GM21825 (cell line): ENCODE results near the gene RAB22A.
"Not testable (repeated sequence)": the region's sequence is repeated elsewhere in the genome, so short reads cannot be mapped to it uniquely, and the experiment has no call there.

Experiments
- ATAC-seq: cut with Tn5 transposase; IDR thresholded peaks from one replicate; pipeline ENCODE4 v1.9.1; 2021; ENCODE audit warnings: mild to moderate bottlenecking, moderate library complexity; ENCODE audit not compliant: unreplicated experiment

The RAB22A gene

DNA sequence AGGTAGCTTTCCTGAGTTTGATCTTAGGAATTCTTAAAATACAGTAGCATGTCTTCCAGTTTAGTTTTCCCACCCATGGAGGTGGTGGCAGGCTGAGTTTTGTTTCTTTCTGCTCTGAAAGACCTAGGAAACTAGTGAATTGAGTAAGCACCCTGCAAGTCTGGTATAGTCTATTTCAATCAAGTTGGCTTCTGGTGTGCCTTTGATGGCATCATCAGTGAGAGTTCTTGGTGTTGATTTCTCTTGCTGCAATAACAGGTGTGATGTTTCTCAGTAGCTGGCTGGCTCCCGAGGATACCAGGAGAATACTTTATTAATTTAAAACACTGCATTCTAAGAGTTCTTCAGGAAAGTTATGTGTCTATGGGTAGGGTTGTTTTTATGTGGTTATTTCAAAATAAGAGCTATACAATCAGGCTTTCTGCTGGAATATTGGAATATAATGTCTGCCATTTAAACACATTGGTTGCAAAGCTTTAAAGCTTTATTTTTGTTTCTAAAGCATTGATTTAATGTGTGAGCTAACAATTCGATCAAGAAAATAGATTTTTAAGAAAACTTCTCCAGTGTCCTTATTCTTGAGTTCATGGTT, 98.5 kb downstream of the RAB22A start:
- ATAC-seq: no peak

GRCh38 chr20:58408603-58409246, 99.2 kb downstream of the RAB22A start:
- ATAC-seq: no peak

- ATAC-seq: not testable (repeated sequence)
Measured at GRCh38 chr20:58414216-58414615, 104.7 kb downstream of the RAB22A start.

DNA sequence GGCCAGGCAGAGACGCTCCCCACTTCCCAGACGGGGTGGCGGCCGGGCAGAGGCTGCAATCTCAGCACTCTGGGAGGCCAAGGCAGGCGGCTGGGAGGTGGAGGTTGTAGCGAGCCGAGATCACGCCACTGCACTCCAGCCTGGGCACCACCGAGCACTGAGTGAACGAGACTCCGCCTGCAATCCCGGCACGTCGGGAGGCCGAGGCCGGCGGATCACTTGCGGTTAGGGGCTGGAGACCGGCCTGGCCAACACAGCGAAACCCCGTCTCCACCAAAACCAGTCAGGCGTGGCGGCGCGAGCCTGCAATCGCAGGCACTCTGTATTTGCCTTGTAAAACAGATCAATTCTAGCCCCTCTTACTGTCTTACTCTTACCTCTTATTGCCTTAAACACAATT, 105.3 kb downstream of the RAB22A start:
- ATAC-seq: not testable (repeated sequence)

DNA sequence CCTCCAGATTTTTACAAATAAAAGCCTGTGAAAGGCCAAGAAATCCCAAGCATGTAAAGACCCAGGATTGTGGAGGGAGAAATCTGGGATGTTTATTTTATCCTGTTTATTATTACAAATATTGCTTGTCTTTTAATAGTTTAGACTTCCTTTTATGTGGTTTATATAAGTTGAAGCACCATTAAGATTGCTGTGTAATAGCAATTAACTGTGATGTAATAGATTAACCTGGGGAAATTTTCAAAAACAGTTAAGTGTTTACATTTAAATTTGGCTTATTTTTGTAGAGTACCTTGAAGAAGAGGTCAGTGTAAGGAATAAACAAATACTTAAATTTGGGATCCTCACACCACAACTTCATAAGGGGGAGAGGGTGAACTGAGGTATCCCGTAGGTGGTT, 106.5 kb downstream of the RAB22A start:
- no peak for ATAC-seq

GRCh38 chr20:58416835-58417234, 107.3 kb downstream of the RAB22A start:
- no peak for ATAC-seq
